Measurements from ENCODE around the gene ACR. TPM values are rescaled to one million over a fixed set of nuclear protein-coding genes. Genes with fewer than 3 reads are reported as not detected.
"Not testable (repeated sequence)": the region's sequence is repeated elsewhere in the genome, so short reads cannot be mapped to it uniquely, and the experiment has no call there.

ACR gene
- total and polyA plus RNA-seq, 2 of the 4 experiments (the other 2 are of a cell fraction): not detected

GRCh38 chr22:50755251-50755650, 17.2 kb downstream of the ACR start:
- in situ Hi-C loops (cut with MboI; ENCODE audit: low sequenced_read_pairs); intact Hi-C loops (cut with micrococcal nuclease); H3K27me3 ChIP-seq (ENCODE audit: control insufficient read depth, insufficient read depth, low read length); CTCF ChIA-PET; H3K56ac ChIP-seq (ENCODE audit: extremely low read depth, insufficient read depth, low read length); DNase-seq; H3K27ac ChIP-seq (ENCODE audit: insufficient read depth, low read length); H3K23ac ChIP-seq (ENCODE audit: low read depth, low read length); ATAC-seq (ENCODE audit: low read depth); H3K79me1 ChIP-seq (ENCODE audit: low read depth in 1 of 2, low read length in 2 of 2); H3K14ac ChIP-seq (replicated peaks; ENCODE audit: low read depth, low read length); H4K8ac ChIP-seq (ENCODE audit: low read depth in 2 of 2, low read length in 2 of 2); H2AK9ac ChIP-seq (replicated peaks; ENCODE audit: low read depth, low read length, poor library complexity); POLR2A ChIA-PET (ENCODE audit: unreplicated experiment); H3K18ac ChIP-seq (ENCODE audit: low read depth, low read length); H3K4me1 ChIP-seq (ENCODE audit: control insufficient read depth, insufficient read depth, low read length); dilution Hi-C loops (cut with HindIII; ENCODE audit: low sequenced_read_pairs, unreplicated experiment); H2BK120ac ChIP-seq (ENCODE audit: low read depth, low read length); H4K91ac ChIP-seq (ENCODE audit: insufficient read depth, low read depth, low read length); H3K4me3 ChIP-seq (ENCODE audit: insufficient read depth, low read depth, low read length); H2AFZ ChIP-seq (replicated peaks; ENCODE audit: low read length, poor library complexity); H3K9ac ChIP-seq (ENCODE audit: low read depth, low read length); H2AK5ac ChIP-seq (ENCODE audit: low read depth, low read length); H2BK20ac ChIP-seq (ENCODE audit: low read depth, low read length); H2BK5ac ChIP-seq (ENCODE audit: low read depth, low read length, poor library complexity, severe bottlenecking); BruUV-seq (replicated peaks); H4K5ac ChIP-seq (ENCODE audit: low read depth, low read length); H2BK15ac ChIP-seq (ENCODE audit: low read depth, low read length); H3K4ac ChIP-seq (ENCODE audit: low read depth, low read length); H4K20me1 ChIP-seq (ENCODE audit: insufficient read depth, low read length); H3K9me3 ChIP-seq (ENCODE audit: control insufficient read depth, insufficient read depth, low read length); H3K4me2 ChIP-seq (ENCODE audit: low read depth, low read length); H3K36me3 ChIP-seq (ENCODE audit: control insufficient read depth, insufficient read depth, low read length); H3K9me1 ChIP-seq (ENCODE audit: insufficient read depth, low read length): not testable (repeated sequence)
- WGBS, 2 experiments (ENCODE audit: extremely low coverage in 2 of 2, insufficient read length in 1 of 2): no CpG with 5 or more reads among the region's 20 CpGs

GRCh38 chr22:50756406-50756805, 18.4 kb downstream of the ACR start:
- H3K9me1 ChIP-seq (ENCODE audit: insufficient read depth, low read length); H2AFZ ChIP-seq (replicated peaks; ENCODE audit: low read length, poor library complexity); H4K20me1 ChIP-seq (ENCODE audit: insufficient read depth, low read length); H3K18ac ChIP-seq (ENCODE audit: low read depth, low read length); H3K27ac ChIP-seq (ENCODE audit: insufficient read depth, low read length); H3K4ac ChIP-seq (ENCODE audit: low read depth, low read length); DNase-seq; POLR2A ChIA-PET (ENCODE audit: unreplicated experiment); H2BK15ac ChIP-seq (ENCODE audit: low read depth, low read length); H2AK5ac ChIP-seq (ENCODE audit: low read depth, low read length); H4K8ac ChIP-seq (ENCODE audit: low read depth in 2 of 2, low read length in 2 of 2); H2AK9ac ChIP-seq (replicated peaks; ENCODE audit: low read depth, low read length, poor library complexity); H3K36me3 ChIP-seq (ENCODE audit: control insufficient read depth, insufficient read depth, low read length); H3K9ac ChIP-seq (ENCODE audit: low read depth, low read length); H3K27me3 ChIP-seq (ENCODE audit: control insufficient read depth, insufficient read depth, low read length); H3K4me3 ChIP-seq (ENCODE audit: insufficient read depth, low read depth, low read length); H3K79me1 ChIP-seq (ENCODE audit: low read depth in 1 of 2, low read length in 2 of 2); H2BK20ac ChIP-seq (ENCODE audit: low read depth, low read length); H3K23ac ChIP-seq (ENCODE audit: low read depth, low read length); H4K5ac ChIP-seq (ENCODE audit: low read depth, low read length); H3K14ac ChIP-seq (replicated peaks; ENCODE audit: low read depth, low read length); H4K91ac ChIP-seq (ENCODE audit: insufficient read depth, low read depth, low read length); intact Hi-C loops (cut with micrococcal nuclease); H2BK5ac ChIP-seq (ENCODE audit: low read depth, low read length, poor library complexity, severe bottlenecking); H3K9me3 ChIP-seq (ENCODE audit: control insufficient read depth, insufficient read depth, low read length); ATAC-seq (ENCODE audit: low read depth); CTCF ChIA-PET; H2BK120ac ChIP-seq (ENCODE audit: low read depth, low read length); H3K4me2 ChIP-seq (ENCODE audit: low read depth, low read length); BruUV-seq (replicated peaks); dilution Hi-C loops (cut with HindIII; ENCODE audit: low sequenced_read_pairs, unreplicated experiment); H3K4me1 ChIP-seq (ENCODE audit: control insufficient read depth, insufficient read depth, low read length); H3K56ac ChIP-seq (ENCODE audit: extremely low read depth, insufficient read depth, low read length); in situ Hi-C loops (cut with MboI; ENCODE audit: low sequenced_read_pairs): not testable (repeated sequence)
- WGBS, 2 experiments (ENCODE audit: extremely low coverage in 2 of 2, insufficient read length in 1 of 2): no CpG with 5 or more reads among the region's 9 CpGs

Measured in IMR-90 (cell line).